HepG2 (cell line): ENCODE results near the gene VAMP2. TPM values are rescaled to one million over a fixed set of nuclear protein-coding genes. Genes with fewer than 3 reads are reported as not detected.
A peak's percentile ranks its signal among the peaks of the same experiment; 100 is the strongest.

ENCODE experiments used
- ARNT2 ChIP-seq: sonication (generic); formaldehyde crosslinking; IDR thresholded peaks from 2 replicates; pipeline ENCODE4 v1.8.0; 2022; ENCODE audit warnings: mild to moderate bottlenecking, low read depth, missing genetic modification reagents, moderate library complexity
- ARNTL ChIP-seq: sonication (generic); formaldehyde crosslinking; IDR thresholded peaks from 2 replicates; pipeline ENCODE4 v1.4.0; 2020; ENCODE audit warnings: mild to moderate bottlenecking, missing genetic modification reagents
- ATRX ChIP-seq: sonication (generic); formaldehyde crosslinking; IDR thresholded peaks from 2 replicates; pipeline ENCODE4 v1.4.0; 2020; ENCODE audit warnings: missing genetic modification reagents, borderline replicate concordance
- CREBL2 ChIP-seq: sonication (generic); formaldehyde crosslinking; IDR thresholded peaks from 2 replicates; pipeline ENCODE4 v1.8.1; 2023; ENCODE audit warnings: missing genetic modification reagents, mild to moderate bottlenecking, borderline replicate concordance
- ELK4 ChIP-seq: sonication (generic); formaldehyde crosslinking; IDR thresholded peaks from 2 replicates; pipeline ENCODE4 v1.9.0; 2021; ENCODE audit warnings: missing genetic modification reagents, borderline replicate concordance
- KDM5B ChIP-seq: sonication (generic); formaldehyde crosslinking; IDR thresholded peaks from 2 replicates; pipeline ENCODE4 v1.4.0; 2020; ENCODE audit warnings: missing genetic modification reagents, mild to moderate bottlenecking, borderline replicate concordance
- MIER3 ChIP-seq: IDR thresholded peaks from 2 replicates; pipeline ENCODE4 v1.6.1; 2016; ENCODE audit warnings: missing compliant biosample characterization, borderline replicate concordance
- PCBP1 ChIP-seq: fragments of 200-400 bp; formaldehyde crosslinking; IDR thresholded peaks from 2 replicates; pipeline ENCODE4 v1.6.1; 2017; ENCODE audit warnings: mild to moderate bottlenecking, low read depth, low read length, borderline replicate concordance
- POGK ChIP-seq: sonication (generic); formaldehyde crosslinking; conservative IDR thresholded peaks from 2 replicates; pipeline ENCODE4 v1.8.0; 2022; ENCODE audit warnings: mild to moderate bottlenecking, moderate library complexity, missing genetic modification reagents
- POLR2G ChIP-seq: fragments of 200-400 bp; formaldehyde crosslinking; IDR thresholded peaks from 2 replicates; pipeline ENCODE4 v1.6.1; 2018; ENCODE audit warnings: mild to moderate bottlenecking, low read depth, low read length, moderate library complexity
- RXRB ChIP-seq: IDR thresholded peaks from 2 replicates; pipeline ENCODE4 v1.6.1; 2016; ENCODE audit warnings: borderline replicate concordance, missing genetic modification reagents, missing compliant biosample characterization
- SMARCC2 ChIP-seq: fragments of 450-650 bp; IDR thresholded peaks from 2 replicates; pipeline ENCODE4 v1.6.1; 2017; ENCODE audit warnings: antibody characterized with exemption, mild to moderate bottlenecking
- ZBTB42 ChIP-seq: sonication (generic); formaldehyde crosslinking; IDR thresholded peaks from 2 replicates; pipeline ENCODE4 v1.5.0; 2020; ENCODE audit warnings: mild to moderate bottlenecking, missing genetic modification reagents
- ZBTB43 ChIP-seq: sonication (generic); formaldehyde crosslinking; conservative IDR thresholded peaks from 2 replicates; pipeline ENCODE4 v1.4.0; 2020; ENCODE audit warnings: missing genetic modification reagents
- ZNF253 ChIP-seq: sonication (generic); formaldehyde crosslinking; IDR thresholded peaks from 2 replicates; pipeline ENCODE4 v1.8.0; 2022; ENCODE audit warnings: mild to moderate bottlenecking, missing genetic modification reagents, borderline replicate concordance
- ZNF382 ChIP-seq: sonication (generic); formaldehyde crosslinking; IDR thresholded peaks from 2 replicates; pipeline ENCODE4 v1.5.0; 2020; ENCODE audit warnings: missing genetic modification reagents, mild to moderate bottlenecking, borderline replicate concordance
- ZNF549 ChIP-seq: sonication (generic); formaldehyde crosslinking; IDR thresholded peaks from 2 replicates; pipeline ENCODE4 v1.5.0; 2020; ENCODE audit warnings: missing genetic modification reagents
- ZNF557 ChIP-seq: sonication (generic); formaldehyde crosslinking; IDR thresholded peaks from 2 replicates; pipeline ENCODE4 v1.4.0; 2020; ENCODE audit warnings: missing genetic modification reagents
- ZNF747 ChIP-seq: sonication (generic); formaldehyde crosslinking; IDR thresholded peaks from 2 replicates; pipeline ENCODE4 v1.8.1; 2023; ENCODE audit warnings: missing genetic modification reagents, mild to moderate bottlenecking, borderline replicate concordance
- ZNF839 ChIP-seq: sonication (generic); formaldehyde crosslinking; IDR thresholded peaks from 2 replicates; pipeline ENCODE4 v1.4.0; 2020; ENCODE audit warnings: missing genetic modification reagents, mild to moderate bottlenecking, borderline replicate concordance
- polyA plus RNA-seq, 8 experiments: library from polyadenylated mRNA; depleted of rRNA in 3 of 8; stranded (reverse) in 7 of 8; unstranded in 1 of 8; fragments of >200 nt; fragmentation: Illumina TruSeq in 4 of 8; extraction: Trizol in 4 of 8; gene quantifications; 2 replicates each; pipeline versions ENCODE4 v1.2.1 to v1.2.3, GENCODE V29; 2011 to 2016; ENCODE audit warnings: low read depth in 4 of 8, missing spikeins in 1 of 8, mixed read lengths in 1 of 8; ENCODE audit not compliant: insufficient read depth in 1 of 8
- total RNA-seq, 5 experiments: library from RNA; depleted of rRNA; stranded (reverse); fragments of >200 nt; fragmentation: Illumina TruSeq; extraction: Trizol; gene quantifications; 2 replicates each; pipeline ENCODE4 v1.2.3, GENCODE V29; 2016; ENCODE audit warnings: low read depth in 1 of 5
- TF ChIP-seq, protein P1 (sequence below): sonication (generic); formaldehyde crosslinking; IDR thresholded peaks from 2 replicates; pipeline ENCODE4 v1.4.0; 2020; ENCODE audit warnings: mild to moderate bottlenecking, missing genetic modification reagents, borderline replicate concordance

Gene VAMP2
- total and polyA plus RNA-seq, 2 of the 13 experiments (the other 11 are each of a cell fraction or from before 2014, with no cell fraction given), result 3.9 to 17.2 TPM

DNA sequence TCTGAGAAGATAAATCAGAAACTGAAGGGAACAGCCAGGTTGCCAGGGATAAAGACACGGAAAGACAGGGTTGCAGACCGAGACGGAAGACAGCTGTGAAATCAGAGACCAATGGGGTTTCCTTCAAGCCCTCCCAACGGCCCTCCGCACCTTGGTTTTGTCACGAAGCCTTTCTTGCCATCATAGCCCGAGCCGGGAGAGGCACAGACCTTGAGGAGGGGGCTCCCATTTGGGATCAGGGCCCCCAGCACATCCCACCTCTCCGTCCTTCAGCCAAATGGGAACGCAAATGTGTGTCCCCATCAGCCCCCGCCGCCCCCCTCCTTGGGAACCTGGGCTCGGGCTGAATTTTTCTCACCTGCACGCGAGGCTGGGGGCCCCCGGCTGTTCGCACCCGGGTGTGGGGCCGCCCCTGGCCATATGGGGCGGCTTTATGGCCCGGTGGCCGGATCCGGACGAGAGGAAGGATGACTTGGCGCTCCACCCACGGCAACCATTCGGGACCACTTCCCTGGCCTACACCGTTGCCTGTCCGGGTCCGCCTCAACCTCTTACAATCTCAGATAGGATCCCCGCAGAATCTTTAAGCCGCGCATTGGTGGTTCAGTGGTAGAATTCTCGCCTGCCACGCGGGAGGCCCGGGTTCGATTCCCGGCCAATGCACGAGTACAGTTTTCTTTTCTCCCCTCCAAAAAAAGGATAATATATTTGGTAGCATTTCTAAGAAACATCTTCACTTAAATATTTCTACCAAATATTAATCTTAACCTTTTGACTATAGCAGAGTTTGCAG, 37.4 kb downstream of the VAMP2 start (continued):
- TF ChIP-seq SMARCC2 (no peak), ZBTB43 (CRISPR knock-in tag) (no peak), ZNF253 (no peak), MIER3 (CRISPR knock-in tag) (peak; percentile 32; the same call in 1 of the 2 replicates), POGK (CRISPR knock-in tag) (no peak), CREBL2 (no peak), KDM5B (CRISPR knock-in tag) (no peak), ZNF549 (no peak), PCBP1 (no peak), ARNT2 (CRISPR knock-in tag) (no peak), ELK4 (CRISPR knock-in tag) (no peak), POLR2G (no peak), ZNF382 (CRISPR knock-in tag) (no peak), ZNF839 (no peak), ZNF747 (CRISPR knock-in tag) (peak; percentile 58; the same call in 1 of the 2 replicates), ATRX (no peak), ZBTB42 (CRISPR knock-in tag) (no peak), RXRB (CRISPR knock-in tag) (peak; percentile 54; the same call in 1 of the 2 replicates), ZNF557 (no peak), ARNTL (CRISPR knock-in tag) (no peak)
- TF ChIP-seq, protein P1, sequence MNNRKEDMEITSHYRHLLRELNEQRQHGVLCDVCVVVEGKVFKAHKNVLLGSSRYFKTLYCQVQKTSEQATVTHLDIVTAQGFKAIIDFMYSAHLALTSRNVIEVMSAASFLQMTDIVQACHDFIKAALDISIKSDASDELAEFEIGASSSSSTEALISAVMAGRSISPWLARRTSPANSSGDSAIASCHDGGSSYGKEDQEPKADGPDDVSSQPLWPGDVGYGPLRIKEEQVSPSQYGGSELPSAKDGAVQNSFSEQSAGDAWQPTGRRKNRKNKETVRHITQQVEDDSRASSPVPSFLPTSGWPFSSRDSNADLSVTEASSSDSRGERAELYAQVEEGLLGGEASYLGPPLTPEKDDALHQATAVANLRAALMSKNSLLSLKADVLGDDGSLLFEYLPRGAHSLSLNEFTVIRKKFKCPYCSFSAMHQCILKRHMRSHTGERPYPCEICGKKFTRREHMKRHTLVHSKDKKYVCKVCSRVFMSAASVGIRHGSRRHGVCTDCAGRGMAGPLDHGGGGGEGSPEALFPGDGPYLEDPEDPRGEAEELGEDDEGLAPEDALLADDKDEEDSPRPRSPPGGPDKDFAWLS (CRISPR knock-in tag), result no peak
